ENCODE measurements around the gene CD2.
A peak's percentile ranks its signal among the peaks of the same experiment; 100 is the strongest.

The CD2 gene

DNA sequence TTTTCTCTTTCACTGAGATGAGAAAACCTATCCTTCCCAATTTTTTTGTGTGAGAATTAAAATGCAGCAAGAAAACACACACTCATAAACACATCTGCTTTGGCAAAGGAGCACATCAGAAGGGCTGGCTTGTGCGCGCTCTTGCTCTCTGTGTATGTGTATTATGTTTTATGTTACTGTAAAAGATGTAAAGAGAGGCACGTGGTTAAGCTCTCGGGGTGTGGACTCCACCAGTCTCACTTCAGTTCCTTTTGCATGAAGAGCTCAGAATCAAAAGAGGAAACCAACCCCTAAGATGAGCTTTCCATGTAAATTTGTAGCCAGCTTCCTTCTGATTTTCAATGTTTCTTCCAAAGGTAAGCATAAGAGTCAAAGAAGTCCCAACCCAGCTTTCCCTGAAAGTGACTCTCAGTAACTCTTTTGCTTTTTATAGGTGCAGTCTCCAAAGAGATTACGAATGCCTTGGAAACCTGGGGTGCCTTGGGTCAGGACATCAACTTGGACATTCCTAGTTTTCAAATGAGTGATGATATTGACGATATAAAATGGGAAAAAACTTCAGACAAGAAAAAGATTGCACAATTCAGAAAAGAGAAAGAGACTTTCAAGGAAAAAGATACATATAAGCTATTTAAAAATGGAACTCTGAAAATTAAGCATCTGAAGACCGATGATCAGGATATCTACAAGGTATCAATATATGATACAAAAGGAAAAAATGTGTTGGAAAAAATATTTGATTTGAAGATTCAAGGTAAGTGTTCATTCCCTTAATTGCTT lies at the start of gene CD2:
Gene CD2, plus strand, starts transcription at position 233 of the 780 bp plus-strand sequence. Its CDS starts 63 bp downstream, at position 296.
- DNase-seq: peak; percentile 73

DNA sequence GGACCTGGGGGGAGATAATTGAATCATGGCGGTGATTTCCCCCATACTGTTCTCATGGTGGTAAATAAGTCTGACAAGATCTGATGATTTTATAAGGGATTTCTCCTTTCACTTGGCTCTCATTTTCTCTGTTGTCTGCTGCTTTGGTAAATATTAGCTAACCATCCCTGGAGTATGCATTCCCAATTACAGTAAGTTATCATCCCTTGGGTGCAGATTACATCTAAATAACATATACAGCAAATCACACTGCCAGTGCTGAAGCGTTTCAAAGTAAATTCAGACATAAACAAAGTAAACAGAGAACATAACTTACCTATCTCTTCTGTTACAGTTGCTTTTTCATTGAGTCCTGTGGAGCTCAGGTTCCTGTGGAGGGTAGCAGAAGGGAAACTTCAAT lies 48.1 kb upstream of the CD2 start:
- DNase-seq: no peak

DNA sequence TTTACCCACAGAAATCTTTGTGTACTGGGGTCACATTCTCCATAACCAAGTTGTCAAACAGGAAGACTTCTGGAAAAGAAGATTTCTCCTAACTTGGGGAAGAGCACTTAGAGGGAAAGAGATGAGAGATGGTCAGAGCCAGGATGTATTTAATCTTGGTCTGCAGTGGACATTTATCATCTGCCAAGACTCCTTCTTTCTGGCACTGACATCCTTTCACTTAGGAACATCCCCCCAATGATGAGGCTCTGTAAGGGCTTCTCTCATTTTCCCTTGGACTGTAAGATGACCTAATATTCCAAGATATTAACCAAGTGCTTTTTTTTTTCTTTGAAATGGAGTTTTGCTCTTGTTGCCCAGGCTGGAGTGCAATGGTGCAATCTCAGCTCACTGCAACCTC lies 47.4 kb upstream of the CD2 start:
- DNase-seq: no peak

DNA sequence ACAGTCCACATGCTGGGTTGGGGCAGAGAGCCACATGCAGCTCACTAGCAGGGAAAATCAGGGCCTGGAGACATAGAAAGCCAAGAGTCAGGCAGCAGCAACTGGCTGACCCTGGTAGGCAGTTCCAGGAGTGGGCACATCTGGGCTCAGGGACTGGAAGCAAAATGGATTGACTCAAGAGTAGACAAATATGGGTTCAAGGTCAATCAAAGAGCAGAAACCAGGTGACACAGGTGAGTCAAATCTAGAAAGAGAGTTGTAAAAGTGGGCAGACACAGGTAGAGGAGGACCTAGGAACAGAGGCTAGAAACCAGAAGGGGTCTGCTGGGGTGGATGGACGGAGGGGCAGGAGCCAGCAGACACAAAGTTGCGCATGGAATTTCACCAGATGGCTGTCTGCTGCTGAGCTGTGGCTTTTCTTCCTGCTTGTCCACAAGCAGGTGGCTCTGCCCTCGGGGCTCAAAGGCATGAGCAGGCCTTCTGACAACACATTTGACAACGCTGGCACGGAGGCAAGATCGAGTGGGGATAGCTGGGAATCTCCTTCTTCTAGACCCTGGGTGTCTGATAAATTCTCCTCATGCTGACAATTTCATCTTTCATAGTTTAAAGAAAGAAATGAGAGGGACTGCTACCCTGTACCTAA lies 45.9 kb upstream of the CD2 start:
- DNase-seq: no peak

- no peak for DNase-seq
Observed at GRCh38 chr1:116709666-116710167, 44.5 kb upstream of the CD2 start.

DNA sequence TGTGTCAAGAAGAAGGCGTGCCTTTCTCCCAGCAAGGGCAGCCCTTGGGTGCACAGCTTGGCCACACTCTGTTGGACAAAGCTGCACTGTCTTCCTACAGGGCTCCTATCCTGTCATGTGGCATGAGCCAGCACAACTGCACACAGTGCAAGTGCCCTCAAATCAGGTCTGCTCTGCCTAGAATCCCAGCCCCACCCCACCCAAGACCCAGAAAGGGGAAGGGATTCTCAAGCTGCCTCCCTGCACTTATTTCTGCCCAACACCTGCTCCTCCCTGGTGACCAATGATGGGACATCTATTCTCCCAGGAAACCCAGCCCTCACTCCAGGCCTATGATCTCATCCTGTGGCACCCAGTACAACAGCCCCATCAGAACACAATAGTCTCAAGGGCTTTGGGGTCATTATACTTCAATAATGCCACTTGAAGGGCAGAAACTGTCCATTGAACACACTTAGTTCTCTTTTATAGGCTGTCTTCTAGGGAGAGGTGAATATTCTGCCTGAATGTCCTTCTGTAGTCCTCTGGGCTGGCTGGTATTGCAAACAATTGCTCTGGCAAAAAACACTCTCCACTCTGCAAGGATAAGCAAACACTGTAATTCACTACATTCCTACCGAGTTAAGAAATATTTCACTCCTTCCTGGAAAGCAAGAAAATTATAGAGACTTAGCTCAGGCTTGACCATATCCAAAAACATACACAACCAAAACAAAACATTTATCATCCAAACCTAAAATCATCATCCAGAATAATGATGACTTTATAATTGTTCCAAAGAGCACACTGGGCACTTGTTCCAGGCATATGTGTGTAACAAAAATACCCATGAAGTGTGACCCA lies 43.6 kb upstream of the CD2 start:
- no peak for DNase-seq

GRCh38 chr1:116711263-116711840 lies 42.9 kb upstream of the CD2 start:
- DNase-seq: peak; percentile 63

GRCh38 chr1:116712510-116712909 lies 41.7 kb upstream of the CD2 start:
- DNase-seq: no peak

DNA sequence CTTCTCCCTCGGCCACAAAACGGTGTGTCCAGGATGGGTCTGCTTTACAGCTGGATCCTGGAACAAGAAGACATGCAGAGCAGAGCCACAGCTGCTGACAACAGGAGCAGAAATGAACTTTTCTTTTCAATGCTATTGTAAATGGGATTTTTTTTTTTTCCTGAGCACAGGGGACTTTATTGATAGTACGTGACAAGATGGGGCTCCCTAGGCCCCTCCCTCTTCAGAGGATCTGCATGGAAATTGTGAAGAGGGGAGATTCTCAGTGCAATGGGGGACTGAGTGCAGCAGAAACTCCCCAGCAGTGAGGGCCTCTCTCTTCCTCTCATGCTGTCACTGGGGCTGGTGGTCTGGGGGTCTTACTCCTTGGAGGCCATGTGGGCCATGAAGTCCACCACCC lies 40.8 kb upstream of the CD2 start:
- DNase-seq: no peak

DNA sequence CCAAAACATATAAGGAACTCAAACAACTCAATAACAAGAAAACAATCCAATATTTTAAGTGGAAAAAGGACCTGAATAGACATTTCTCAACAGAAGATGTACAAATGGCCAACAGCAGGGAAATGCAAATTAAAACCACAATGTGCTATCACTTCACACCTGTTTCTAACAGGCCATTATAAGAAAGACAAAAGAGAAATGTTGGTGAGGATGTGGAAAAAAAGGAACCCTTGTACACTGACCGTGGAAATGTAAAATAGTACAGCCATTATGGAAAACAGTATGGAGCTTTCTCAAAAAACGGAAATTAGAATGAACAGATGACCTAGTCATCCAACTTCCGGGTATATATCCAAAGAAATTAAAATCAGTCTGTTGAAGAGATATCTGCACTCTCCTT lies 37.8 kb upstream of the CD2 start:
- no peak for DNase-seq

DNA sequence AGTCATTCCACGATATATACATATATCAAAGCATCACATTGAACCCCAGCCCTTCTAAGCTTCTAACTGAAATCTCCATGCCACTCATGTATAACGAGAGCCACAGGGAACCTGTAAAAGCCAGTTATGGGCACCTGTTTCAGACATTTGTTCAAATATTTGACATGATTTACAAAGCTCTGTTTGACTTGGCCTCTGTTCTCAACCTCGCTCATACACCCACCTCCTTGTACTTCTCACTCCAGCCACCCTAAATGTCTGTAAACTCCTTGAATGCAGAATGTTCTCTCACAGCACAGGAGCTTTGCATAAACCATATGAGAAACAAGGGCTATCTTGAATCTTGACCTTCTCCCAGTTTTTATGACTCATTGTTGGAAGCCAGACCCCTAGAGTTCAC lies 36.9 kb upstream of the CD2 start:
- DNase-seq: no peak

- DNase-seq: no peak
Observed at GRCh38 chr1:116720364-116721038, 33.7 kb upstream of the CD2 start.

DNA sequence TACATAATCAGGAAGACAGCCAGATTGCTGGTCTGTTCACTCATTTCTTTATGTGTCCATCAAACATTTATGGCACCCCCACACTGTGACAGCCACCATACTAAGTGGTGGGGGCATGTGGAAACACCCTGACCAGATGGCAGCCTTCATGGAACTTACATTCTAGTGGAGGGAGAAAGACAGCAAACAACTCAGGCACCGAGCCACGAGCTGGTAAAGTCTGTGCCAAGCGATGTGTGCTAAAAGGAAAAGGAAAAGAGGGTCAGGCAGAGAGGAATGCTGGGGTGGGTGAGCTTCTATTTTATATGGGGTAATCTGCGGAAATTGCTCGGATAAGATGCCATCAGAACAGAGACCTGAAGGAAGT lies 33.2 kb upstream of the CD2 start:
- no peak for DNase-seq

DNA sequence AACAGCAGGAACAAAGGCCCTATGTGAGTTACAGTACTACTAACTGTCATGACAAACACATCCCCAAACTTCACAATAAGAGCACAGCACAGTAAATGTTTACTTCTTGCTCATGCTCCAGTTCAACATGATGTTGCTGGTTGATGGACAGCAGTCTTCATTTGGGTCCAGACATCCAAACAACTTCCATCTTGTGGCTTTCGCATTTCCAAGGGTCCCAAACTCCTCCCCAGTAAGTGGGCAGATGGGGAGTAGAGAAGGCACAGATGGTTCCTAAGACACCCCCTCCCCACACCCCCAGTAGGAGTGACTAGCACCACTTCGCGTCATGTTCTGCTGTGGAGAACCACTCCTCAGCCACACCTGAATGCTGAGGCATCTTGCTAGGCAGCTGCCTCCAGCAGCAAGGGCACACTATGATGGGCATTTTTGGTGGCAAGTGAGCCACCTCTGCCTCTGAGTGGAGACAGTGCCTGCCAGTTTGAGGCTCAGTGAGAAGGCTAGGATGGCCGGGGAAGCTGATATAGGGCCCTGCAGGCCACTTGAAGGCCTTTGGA lies 32.7 kb upstream of the CD2 start:
- DNase-seq: no peak

- no peak for DNase-seq
Observed at GRCh38 chr1:116722016-116722838, 32.0 kb upstream of the CD2 start.

- peak; percentile 88 for DNase-seq
Observed at GRCh38 chr1:116724765-116725375, 29.4 kb upstream of the CD2 start.

GRCh38 chr1:116725798-116726197 lies 28.4 kb upstream of the CD2 start:
- DNase-seq: no peak

DNA sequence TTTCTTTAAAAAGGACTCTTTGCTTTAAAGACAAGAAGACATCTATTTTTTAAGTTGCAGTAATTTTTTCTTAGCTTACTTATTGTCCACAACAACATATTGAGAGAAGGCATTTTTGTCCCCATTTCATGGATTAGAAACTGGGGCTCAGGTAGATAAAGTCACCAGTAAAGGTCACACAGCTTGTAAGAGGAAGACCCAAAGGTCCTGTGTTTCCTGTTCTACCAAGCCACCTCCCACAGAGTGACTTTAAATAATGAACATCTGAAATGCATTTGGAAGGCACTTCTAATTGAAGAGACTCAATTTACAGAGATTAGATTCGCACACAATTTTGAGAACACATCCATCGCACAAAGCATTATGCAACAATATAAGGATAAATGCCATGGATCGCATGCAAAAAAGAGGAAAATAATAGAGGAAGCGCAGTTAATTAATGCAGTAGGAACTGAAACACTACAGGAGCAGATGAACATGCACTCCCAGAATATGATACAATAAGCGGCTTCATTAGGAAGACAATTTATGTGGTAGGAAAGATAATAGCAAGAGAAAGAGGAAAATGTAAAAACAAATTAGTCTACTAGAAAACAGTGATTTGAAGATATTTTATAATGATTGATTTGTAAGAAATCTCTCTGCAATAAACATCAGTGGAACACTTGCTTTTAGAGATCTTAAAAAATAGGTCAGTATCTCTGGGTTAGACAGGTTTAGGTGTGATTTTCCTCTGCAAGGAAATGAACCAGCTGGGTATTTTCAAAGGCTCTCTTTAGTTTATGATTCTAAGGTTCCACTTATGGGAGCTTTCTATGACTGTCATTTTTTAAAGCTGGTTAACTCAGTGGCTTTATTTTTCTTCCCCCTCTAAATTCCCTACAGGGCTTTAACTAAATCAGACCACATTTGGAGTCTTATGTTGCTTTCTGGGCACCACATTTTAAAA lies 27.1 kb upstream of the CD2 start:
- DNase-seq: no peak

GRCh38 chr1:116731439-116731838 lies 22.8 kb upstream of the CD2 start:
- no peak for DNase-seq

DNA sequence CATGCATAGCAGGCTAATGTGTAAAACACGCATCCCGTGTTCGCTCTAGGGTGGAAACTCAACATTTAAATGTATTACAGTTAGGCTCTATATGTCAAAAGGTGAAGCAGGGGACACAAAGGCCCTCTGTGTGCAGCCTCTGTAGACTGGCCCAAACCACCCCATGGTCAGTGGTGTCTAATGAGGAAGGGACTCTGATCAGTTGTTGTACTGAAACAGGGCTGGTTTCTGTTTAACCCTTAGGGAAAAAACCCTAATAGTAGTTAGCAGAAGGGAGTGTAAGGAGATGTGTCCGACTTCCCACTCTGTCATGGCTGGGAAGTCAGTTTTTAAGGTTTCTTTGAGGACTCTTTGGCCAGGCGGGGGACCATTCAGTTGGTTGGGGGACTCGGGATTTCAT lies 21.5 kb upstream of the CD2 start:
- no peak for DNase-seq

Measured in activated CD4-positive, alpha-beta T cell treated with anti-CD3 and anti-CD28 coated beads for 48 hours (primary cell).